GM12865 (cell line): ENCODE measurements around the gene GNG12.

Experiments
- DNase-seq: peaks from one replicate; pipeline ENCODE4 v3.0.0; 2010; ENCODE audit warnings: low read depth
- H3K4me3 ChIP-seq: 2 replicates; pipeline ENCODE4 v1.5.1; 2011; ENCODE audit warnings: mild to moderate bottlenecking, low read depth, low read length, control low read depth
- CTCF ChIP-seq: IDR thresholded peaks from 2 replicates; pipeline ENCODE4 v1.5.1; 2011; ENCODE audit warnings: low read length, control low read depth, low read depth, inconsistent platforms; ENCODE audit not compliant: insufficient read depth; ENCODE audit errors: missing control alignments

The GNG12 gene

GRCh38 chr1:67704351-67704750, 128.9 kb downstream of the GNG12 start:
- no peak for DNase-seq

GRCh38 chr1:67701876-67702275, 131.4 kb downstream of the GNG12 start:
- DNase-seq: no peak
- TF ChIP-seq CTCF: no peak
- H3K4me3 ChIP-seq: no peak overlapping the region

More at GRCh38 chr1:67704351-67704750, 128.9 kb downstream of the GNG12 start:
- TF ChIP-seq CTCF: no peak
- H3K4me3 ChIP-seq: no peak overlapping the region

- TF ChIP-seq CTCF: no peak
- DNase-seq: no peak
- H3K4me3 ChIP-seq: no peak overlapping the region
Observed at GRCh38 chr1:67700692-67701410, 132.4 kb downstream of the GNG12 start.

- TF ChIP-seq CTCF: no peak
- no peak for DNase-seq
- H3K4me3 ChIP-seq: no peak overlapping the region
Observed at GRCh38 chr1:67700220-67700619, 133.0 kb downstream of the GNG12 start.

- no peak overlapping the region for H3K4me3 ChIP-seq
- no peak for DNase-seq
- TF ChIP-seq CTCF: no peak
Observed at GRCh38 chr1:67696708-67697107, 136.6 kb downstream of the GNG12 start.

GRCh38 chr1:67695963-67696362, 137.3 kb downstream of the GNG12 start:
- H3K4me3 ChIP-seq: no peak overlapping the region
- no peak for TF ChIP-seq CTCF
- DNase-seq: no peak

GRCh38 chr1:67691712-67692111, 141.6 kb downstream of the GNG12 start:
- H3K4me3 ChIP-seq: no peak overlapping the region
- no peak for TF ChIP-seq CTCF
- DNase-seq: no peak
